Astrocyte (in vitro differentiated cells and primary cell): Measurements from ENCODE around the gene COPS3.

Experiments used
- CTCF ChIP-seq: IDR thresholded peaks from 2 replicates; pipeline ENCODE4 v1.5.1; 2011; ENCODE audit warnings: low read depth, mild to moderate bottlenecking, inconsistent platforms, low read length, moderate library complexity; ENCODE audit not compliant: insufficient read depth
- EZH2 ChIP-seq: IDR thresholded peaks from 2 replicates; pipeline ENCODE4 v1.6.1; 2012; ENCODE audit warnings: mild to moderate bottlenecking, low read length, inconsistent platforms; ENCODE audit not compliant: insufficient read depth

GRCh38 chr17:17298108-17298507 lies 17.1 kb upstream of the COPS3 start:
- TF ChIP-seq EZH2 (no peak), CTCF (no peak)
